ENCODE data around the gene SLC9C1.

The SLC9C1 gene

GRCh38 chr3:112123548-112123947 is 170.5 kb downstream of the SLC9C1 start:
- DNase-seq (ENCODE audit: low read depth) = no peak
- no peak for TF ChIP-seq CTCF (IDR thresholded peaks at IDR 0.05; ENCODE audit: insufficient read depth, low read depth, low read length, missing control alignments)

GRCh38 chr3:112122870-112123269 is 171.1 kb downstream of the SLC9C1 start:
- no peak for TF ChIP-seq CTCF (IDR thresholded peaks at IDR 0.05; ENCODE audit: insufficient read depth, low read depth, low read length, missing control alignments)
- no peak overlapping the region for H3K4me3 ChIP-seq (ENCODE audit: low read length)
- no peak for DNase-seq (ENCODE audit: low read depth)

More at GRCh38 chr3:112123548-112123947, 170.5 kb downstream of the SLC9C1 start:
- H3K4me3 ChIP-seq (ENCODE audit: low read length) = no peak overlapping the region

GRCh38 chr3:112121577-112122547 is 172.2 kb downstream of the SLC9C1 start:
- H3K4me3 ChIP-seq (ENCODE audit: low read length) = no peak overlapping the region
- TF ChIP-seq CTCF (IDR thresholded peaks at IDR 0.05; ENCODE audit: insufficient read depth, low read depth, low read length, missing control alignments) = no peak
- no peak for DNase-seq (ENCODE audit: low read depth)

- TF ChIP-seq CTCF (IDR thresholded peaks at IDR 0.05; ENCODE audit: insufficient read depth, low read depth, low read length, missing control alignments) = no peak
- no peak for DNase-seq (ENCODE audit: low read depth)
- H3K4me3 ChIP-seq (ENCODE audit: low read length) = no peak overlapping the region
These were observed 173.8 kb downstream of the SLC9C1 start for GRCh38 chr3:112119962-112120836.

GRCh38 chr3:112117841-112118571 is 176.0 kb downstream of the SLC9C1 start:
- no peak for DNase-seq (ENCODE audit: low read depth)
- no peak overlapping the region for H3K4me3 ChIP-seq (ENCODE audit: low read length)
- TF ChIP-seq CTCF (IDR thresholded peaks at IDR 0.05; ENCODE audit: insufficient read depth, low read depth, low read length, missing control alignments) = no peak

- DNase-seq (ENCODE audit: low read depth) = no peak
- no peak for TF ChIP-seq CTCF (IDR thresholded peaks at IDR 0.05; ENCODE audit: insufficient read depth, low read depth, low read length, missing control alignments)
- no peak overlapping the region for H3K4me3 ChIP-seq (ENCODE audit: low read length)
These were observed 176.6 kb downstream of the SLC9C1 start for GRCh38 chr3:112117415-112117814.
